Measurements from ENCODE around the gene BNIP3. TPM values are rescaled to one million over a fixed set of nuclear protein-coding genes. Genes with fewer than 3 reads are reported as not detected.

BNIP3 gene
- total and polyA plus RNA-seq, 2 of the 8 experiments (the other 6 are each of a cell fraction or from before 2014, with no cell fraction given) = 25.8 to 58.9 TPM

DNA sequence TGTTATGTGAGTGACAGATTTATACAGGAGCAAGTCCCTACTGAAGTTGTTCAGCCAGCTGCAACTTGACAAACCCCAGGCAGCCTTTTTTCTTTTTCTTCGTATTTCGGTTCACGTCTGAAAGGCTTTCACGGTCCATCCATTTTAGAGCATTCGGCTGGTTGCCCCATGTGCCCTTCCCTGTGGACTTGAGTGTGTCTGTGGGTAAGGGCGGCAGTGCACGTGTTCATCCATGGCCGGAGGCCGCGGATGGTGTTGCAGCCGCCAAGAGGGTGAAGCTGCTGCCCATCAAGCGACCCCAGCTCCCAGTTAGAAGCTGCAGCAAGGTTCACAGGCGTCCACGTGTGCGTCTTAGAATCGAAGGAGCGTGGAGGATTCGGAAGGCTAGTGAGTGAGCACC lies 45.0 kb downstream of the BNIP3 start:
- H2AK5ac ChIP-seq (ENCODE audit: low read depth, low read length) = no peak overlapping the region
- no peak overlapping the region for H3K4me3 ChIP-seq (ENCODE audit: extremely low read depth in 1 of 4, insufficient read depth in 2 of 4, low read depth in 3 of 4, low read length in 4 of 4)
- H3K36me3 ChIP-seq (ENCODE audit: control insufficient read depth in 2 of 4, insufficient read depth in 4 of 4, low read length in 3 of 4) = peaks cover 3 to 20% (median 18%) of the 10 kb centered on the region in 4 experiments; a peak in 7 of 8 replicates
- H3K18ac ChIP-seq (ENCODE audit: extremely low read depth, low read length) = no peak overlapping the region
- no peak overlapping the region for H3K4me2 ChIP-seq (ENCODE audit: insufficient read depth in 1 of 2, low read depth in 2 of 2, low read length in 2 of 2)
- H3K27ac ChIP-seq (ENCODE audit: low read depth, low read length) = no peak overlapping the region
- no peaks in the 10 kb centered on the region for H3K23me2 ChIP-seq (ENCODE audit: low read depth, low read length)
- no peak overlapping the region for H3K23ac ChIP-seq (ENCODE audit: insufficient read length)
- ChIA-PET POLR2A (ENCODE audit: partially characterized antibody) (interaction anchor here (0.5 to 0.6 kb wide), 2 partner anchors 45 to 194 kb away, joined by 3 to 4 read pairs; no protein-coding TSS in a partner anchor), CTCF (ENCODE audit: partially characterized antibody) (interaction anchor here (1.3 to 2.3 kb wide), 2 partner anchors 10 to 86 kb away, joined by 5 read pairs; no protein-coding TSS in a partner anchor)
- H3K9me3 ChIP-seq (ENCODE audit: insufficient read depth in 2 of 2, low read depth in 1 of 2, low read length in 1 of 2) = no peaks in the 10 kb centered on the region; a peak in 1 of 4 replicates
- no peak overlapping the region for H4K8ac ChIP-seq (ENCODE audit: extremely low read depth, insufficient read depth, low read length)
- no peaks in the 10 kb centered on the region for H3K27me3 ChIP-seq (replicated peaks in 1 of 4; ENCODE audit: control insufficient read depth in 3 of 4, extremely low read depth in 1 of 4, insufficient read depth in 3 of 4, low read length in 3 of 4)
- H2BK20ac ChIP-seq (ENCODE audit: low read length) = no peak overlapping the region
- H4K91ac ChIP-seq (replicated peaks; ENCODE audit: insufficient read length, low read length) = no peak overlapping the region
- no peak overlapping the region for H4K5ac ChIP-seq (ENCODE audit: insufficient read length, low read depth, low read length)
- DNase-seq (ENCODE audit: low read depth in 1 of 2, low spot score in 2 of 2) (no peak), FAIRE-seq (no peak)
- H2BK5ac ChIP-seq (ENCODE audit: low read depth, low read length) = no peak overlapping the region
- no peak overlapping the region for H2BK12ac ChIP-seq (ENCODE audit: low read depth, low read length)
- no peak for TF ChIP-seq JUN (IDR thresholded peaks at IDR 0.05; ENCODE audit: low read depth, low read length)
- no peak for TF ChIP-seq TEAD4 (IDR thresholded peaks at IDR 0.05; ENCODE audit: low read depth, low read length)
- no peak for TF ChIP-seq CREB1 (IDR thresholded peaks at IDR 0.05)
- no peak for TF ChIP-seq CEBPB (IDR thresholded peaks at IDR 0.05; ENCODE audit: low read depth, low read length)
- peaks cover 5 to 45% of the 10 kb centered on the region in 2 experiments for H3K79me2 ChIP-seq (ENCODE audit: control insufficient read depth in 1 of 2, insufficient read depth in 2 of 2, low read length in 2 of 2)
- H3K9ac ChIP-seq (replicated peaks in 1 of 4; ENCODE audit: extremely low read depth in 1 of 4, low read depth in 3 of 4, low read length in 3 of 4) = no peak overlapping the region
- no peaks in the 10 kb centered on the region for H3K4me1 ChIP-seq (replicated peaks in 1 of 4; ENCODE audit: control insufficient read depth in 3 of 4, insufficient read depth in 4 of 4, low read length in 3 of 4)
- no peak overlapping the region for H2AFZ ChIP-seq (ENCODE audit: low read length)
- H3K79me1 ChIP-seq (ENCODE audit: low read depth, low read length) = peaks cover 21% of the 10 kb centered on the region
- WGBS, 2 experiments (ENCODE audit: extremely low coverage in 1 of 2, insufficient coverage in 1 of 2, insufficient read length in 1 of 2, insufficient replicate concordance in 2 of 2, low coverage in 1 of 2, low lambda C conversion rate in 2 of 2, missing lambda C conversion rate in 1 of 2) = 97% methylated on average over 18 of the region's 18 CpGs; no CpG with 5 or more reads in 1 of the 2 experiments
- no peak overlapping the region for H2BK120ac ChIP-seq (replicated peaks; ENCODE audit: low read depth, low read length)
- peaks cover 4 to 9% of the 10 kb centered on the region in 2 experiments for H4K20me1 ChIP-seq (replicated peaks in 1 of 2; ENCODE audit: control insufficient read depth in 1 of 2, insufficient read depth in 2 of 2, low read length in 2 of 2)
- no peak overlapping the region for H3K56ac ChIP-seq (replicated peaks; ENCODE audit: insufficient read length, low read depth, low read length)
- no peak overlapping the region for H2BK15ac ChIP-seq (ENCODE audit: low read length)
- H3K4ac ChIP-seq (replicated peaks; ENCODE audit: insufficient read length, low read depth, low read length) = no peak overlapping the region
- no peak overlapping the region for H3K14ac ChIP-seq (ENCODE audit: insufficient read length)
